Body of pancreas (tissue), 4 donors: Measurements from ENCODE around the gene ADGRB3. TPM values are rescaled to one million over a fixed set of nuclear protein-coding genes. Genes with fewer than 3 reads are reported as not detected.

Experiments
- ATAC-seq: fragments of 150-250 bp; one replicate; pipeline ENCODE4 v1.9.1; 2016
- DNase-seq, 4 donors: peaks; one replicate each; pipeline ENCODE4 v3.0.0-alpha.2; 2019
- H3K27ac ChIP-seq, 4 donors: fragments of 200-600 bp; sonication (generic); 1 replicate in 3 of 4; 2 replicates in 1 of 4; pipeline versions ENCODE4 v1.5.1 to v1.6.1; 2016 to 2019; ENCODE audit warnings: mild to moderate bottlenecking in 1 of 4, mixed read lengths in 1 of 4, moderate library complexity in 1 of 4
- H3K27me3 ChIP-seq, 2 donors: fragments of 200-600 bp; sonication (generic); one replicate each; pipeline ENCODE4 v1.6.0; 2016; ENCODE audit warnings: mild to moderate bottlenecking in 1 of 2
- H3K36me3 ChIP-seq, 2 donors: fragments of 200-600 bp; sonication (generic); replicated peaks in 1 of 2; 2 replicates each; pipeline ENCODE4 v1.5.1; 2016; ENCODE audit warnings: low read depth in 2 of 2; ENCODE audit not compliant: insufficient read depth in 1 of 2
- H3K4me1 ChIP-seq: fragments of 200-600 bp; sonication (generic); one replicate; pipeline ENCODE4 v1.6.0; 2016
- H3K4me3 ChIP-seq, 2 donors: fragments of 200-600 bp; sonication (generic); 1 replicate in 1 of 2; 2 replicates in 1 of 2; pipeline ENCODE4 v1.5.1; 2016 to 2019
- H3K9me3 ChIP-seq, 3 donors: fragments of 200-600 bp; sonication (generic); 1 replicate in 2 of 3; 2 replicates in 1 of 3; pipeline ENCODE4 v1.5.1; 2016
- CTCF ChIP-seq, 7 experiments: fragments of 450-650 bp in 4 of 7; fragments of 200-600 bp in 3 of 7; sonication (generic) in 3 of 7; IDR thresholded peaks; one replicate each; pipeline ENCODE4 v1.5.1; 2016 to 2019; ENCODE audit warnings: antibody characterized with exemption in 7 of 7
- POLR2A ChIP-seq, 3 donors: fragments of 450-650 bp; IDR thresholded peaks; one replicate each; pipeline ENCODE4 v1.6.1; 2016; ENCODE audit warnings: antibody characterized with exemption in 3 of 3, mild to moderate bottlenecking in 2 of 3
- WGBS, 2 donors: methylation state at CpG; one replicate each; pipeline ENCODE4 v1.1.5; 2017; 5-methylcytosine and 5-hydroxymethylcytosine counted together
- intact Hi-C: fragments of 100-400 bp; cut with DNase I; formaldehyde crosslinking; loops from one replicate; pipeline ENCODE4 v1.15.1; 2023
- total RNA-seq, 2 donors: library from RNA; depleted of rRNA; stranded (reverse); fragments of >200 nt; gene quantifications; one replicate each; pipeline ENCODE4 v1.1.0, GENCODE V29; 2016

The ADGRB3 gene
- total RNA-seq, 2 donors from 2014 or later: under 0.01 to 1.3 TPM

DNA sequence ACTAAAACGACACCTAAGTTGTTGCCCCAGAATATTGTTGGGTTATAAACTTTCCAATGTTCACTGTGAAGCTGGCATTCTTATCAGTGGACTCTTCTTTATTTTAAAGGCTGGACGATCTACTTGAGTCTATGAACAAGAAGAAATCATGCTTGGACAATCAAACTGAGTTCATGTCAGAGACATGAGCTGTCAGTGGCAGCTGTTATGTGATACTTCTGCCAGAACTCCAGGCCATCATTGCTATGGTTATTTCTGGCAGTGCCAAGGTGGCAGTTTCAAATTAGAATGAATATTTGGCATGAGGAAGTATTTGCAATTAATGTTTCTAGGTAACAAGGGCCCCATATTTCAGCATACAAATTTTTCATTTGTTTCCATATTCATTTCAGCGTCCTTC lies 744.4 kb downstream of the ADGRB3 start:
- DNase-seq: no peak
- TF ChIP-seq CTCF (IDR thresholded peaks at IDR 0.05) (no peak), POLR2A (IDR thresholded peaks at IDR 0.05) (no peak)
- Histone ChIP-seq H3K36me3 (no peaks in the 10 kb centered on the region), H3K27ac (no peak overlapping the region), H3K4me1 (no peaks in the 10 kb centered on the region), H3K27me3 (no peaks in the 10 kb centered on the region), H3K9me3 (no peaks in the 10 kb centered on the region), H3K4me3 (no peak overlapping the region)
- no peak for ATAC-seq
- intact Hi-C loops: no loop called here
- 48 to 49% methylated on average over 3 of the region's 3 CpGs for WGBS, 2 donors

- Histone ChIP-seq H3K27ac (no peak overlapping the region), H3K9me3 (no peaks in the 10 kb centered on the region), H3K4me1 (no peaks in the 10 kb centered on the region), H3K27me3 (no peaks in the 10 kb centered on the region), H3K4me3 (no peak overlapping the region), H3K36me3 (no peaks in the 10 kb centered on the region)
- intact Hi-C loops: no loop called here
- ATAC-seq (no peak), DNase-seq (no peak)
- WGBS, 2 donors: 46 to 67% methylated on average over 3 of the region's 3 CpGs
- no peak for TF ChIP-seq CTCF (IDR thresholded peaks at IDR 0.05)
- no peak for TF ChIP-seq POLR2A (IDR thresholded peaks at IDR 0.05)
Observed at GRCh38 chr6:69383627-69384026, 748.5 kb downstream of the ADGRB3 start.

GRCh38 chr6:69386426-69386825 lies 751.3 kb downstream of the ADGRB3 start:
- TF ChIP-seq POLR2A (IDR thresholded peaks at IDR 0.05): no peak
- no peak for ATAC-seq
- Histone ChIP-seq H3K27me3 (no peaks in the 10 kb centered on the region), H3K4me3 (no peak overlapping the region), H3K9me3 (no peaks in the 10 kb centered on the region), H3K4me1 (no peaks in the 10 kb centered on the region), H3K27ac (no peak overlapping the region), H3K36me3 (no peaks in the 10 kb centered on the region)
- intact Hi-C loops: no loop called here
- WGBS, 2 donors: 52 to 54% methylated on average over 5 of the region's 5 CpGs
- DNase-seq: no peak

- Histone ChIP-seq H3K4me1 (no peaks in the 10 kb centered on the region), H3K9me3 (no peaks in the 10 kb centered on the region), H3K27me3 (no peaks in the 10 kb centered on the region), H3K4me3 (no peak overlapping the region), H3K36me3 (no peaks in the 10 kb centered on the region), H3K27ac (no peak overlapping the region)
- TF ChIP-seq CTCF (IDR thresholded peaks at IDR 0.05) (no peak), POLR2A (IDR thresholded peaks at IDR 0.05) (no peak)
- intact Hi-C loops: no loop called here
- no peak for DNase-seq
- ATAC-seq: no peak
- 49 to 56% methylated on average over 4 of the region's 4 CpGs for WGBS, 2 donors
Observed at GRCh38 chr6:69390125-69390524, 755.0 kb downstream of the ADGRB3 start.

DNA sequence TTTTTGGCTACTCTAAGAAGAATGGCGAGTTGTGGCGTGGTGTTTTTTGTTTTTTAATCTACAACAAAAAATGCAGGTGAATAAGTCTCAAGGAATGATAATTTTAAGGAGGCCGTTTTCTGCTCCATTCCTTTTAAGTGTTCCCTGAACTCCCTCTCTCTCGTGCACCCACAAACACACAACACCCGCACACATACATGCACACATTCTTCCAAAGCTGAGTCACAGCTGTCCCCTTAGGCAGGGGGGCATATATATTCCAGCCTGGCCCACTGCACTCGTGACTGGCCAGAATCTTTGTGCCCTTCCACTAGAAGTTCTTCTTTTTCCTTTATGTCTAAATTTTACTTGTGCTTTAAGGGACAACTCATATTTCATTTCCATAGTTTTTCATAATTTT lies 756.0 kb downstream of the ADGRB3 start:
- Histone ChIP-seq H3K36me3 (no peaks in the 10 kb centered on the region), H3K4me3 (no peak overlapping the region), H3K9me3 (no peaks in the 10 kb centered on the region), H3K4me1 (no peaks in the 10 kb centered on the region), H3K27ac (no peak overlapping the region), H3K27me3 (no peaks in the 10 kb centered on the region)
- intact Hi-C loops: no loop called here
- DNase-seq (no peak), ATAC-seq (no peak)
- 45 to 50% methylated on average over 6 of the region's 6 CpGs for WGBS, 2 donors
- TF ChIP-seq CTCF (IDR thresholded peaks at IDR 0.05): no peak
- no peak for TF ChIP-seq POLR2A (IDR thresholded peaks at IDR 0.05)
